ENCODE data around the gene PPP1R3E. TPM values are rescaled to one million over a fixed set of nuclear protein-coding genes. Genes with fewer than 3 reads are reported as not detected.

PPP1R3E gene
- total RNA-seq, 6 experiments from 2014 or later = 4.0 to 11.1 (median 8.1) TPM

- 0% methylated on average over 1 of the region's 25 CpGs for WGBS (ENCODE audit: insufficient coverage, low coverage, low lambda C conversion rate, missing lambda C conversion rate)
- peaks cover 0 to 14% (median 5%) of the 10 kb centered on the region in 4 donors for H3K4me1 ChIP-seq
- DNase-seq = no peak
Observed at GRCh38 chr14:23301969-23302289, 730 bp downstream of the PPP1R3E start.

DNA sequence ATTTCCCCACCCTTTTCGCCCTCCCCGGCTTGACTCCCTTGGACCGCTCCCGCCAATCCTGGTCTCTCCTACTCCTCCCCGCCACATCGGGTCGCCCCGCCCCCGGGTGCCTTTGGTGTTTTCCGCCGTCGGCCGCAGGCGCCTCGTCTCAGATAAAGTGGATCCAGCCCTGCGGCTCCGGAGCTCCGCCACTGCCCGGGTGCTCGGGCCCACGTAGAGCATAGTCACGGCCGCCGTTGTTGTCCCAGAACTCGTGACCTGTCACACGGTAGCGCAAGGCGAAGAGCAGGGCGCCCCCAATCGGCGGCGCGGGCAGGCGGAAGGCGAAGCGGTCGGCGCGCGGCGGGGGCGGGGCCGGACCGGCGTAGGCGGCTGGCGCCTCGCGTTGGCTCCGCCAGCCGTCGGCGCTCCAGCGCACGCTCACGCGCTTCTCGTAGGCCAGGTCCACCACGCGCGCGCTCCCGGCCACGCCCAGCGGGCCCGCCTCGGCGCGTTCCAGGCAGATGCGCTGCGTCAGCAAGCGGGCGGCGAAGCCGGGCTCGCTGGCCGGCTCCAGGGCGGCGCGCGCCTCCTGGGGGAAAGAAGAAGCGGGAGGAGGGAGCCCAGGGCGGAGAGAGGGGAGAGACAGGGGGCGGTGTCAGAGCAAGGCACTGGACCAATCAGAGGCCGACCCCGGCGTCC lies 1.2 kb downstream of the PPP1R3E start:
- intact Hi-C loops (cut with DNase I) = no loop called here
- ATAC-seq = peak; percentile 74 to 88 (median 82)
- peaks cover 0 to 10% (median 0%) of the 10 kb centered on the region in 4 donors for H3K36me3 ChIP-seq

More at GRCh38 chr14:23301969-23302289, 730 bp downstream of the PPP1R3E start:
- Histone ChIP-seq H3K9me3 (no peaks in the 10 kb centered on the region), H3K27ac (peak overlapping the region; percentile 90 to 99 (median 98)), H3K27me3 (no peaks in the 10 kb centered on the region), H3K36me3 (peaks cover 0 to 10% (median 0%) of the 10 kb centered on the region in 4 donors), H3K4me3 (peak overlapping the region; percentile 67 to 81 (median 79))
- peak; percentile 7 to 30 (median 28) for ATAC-seq
- intact Hi-C loops (cut with DNase I) = no loop called here
- TF ChIP-seq, protein P1, sequence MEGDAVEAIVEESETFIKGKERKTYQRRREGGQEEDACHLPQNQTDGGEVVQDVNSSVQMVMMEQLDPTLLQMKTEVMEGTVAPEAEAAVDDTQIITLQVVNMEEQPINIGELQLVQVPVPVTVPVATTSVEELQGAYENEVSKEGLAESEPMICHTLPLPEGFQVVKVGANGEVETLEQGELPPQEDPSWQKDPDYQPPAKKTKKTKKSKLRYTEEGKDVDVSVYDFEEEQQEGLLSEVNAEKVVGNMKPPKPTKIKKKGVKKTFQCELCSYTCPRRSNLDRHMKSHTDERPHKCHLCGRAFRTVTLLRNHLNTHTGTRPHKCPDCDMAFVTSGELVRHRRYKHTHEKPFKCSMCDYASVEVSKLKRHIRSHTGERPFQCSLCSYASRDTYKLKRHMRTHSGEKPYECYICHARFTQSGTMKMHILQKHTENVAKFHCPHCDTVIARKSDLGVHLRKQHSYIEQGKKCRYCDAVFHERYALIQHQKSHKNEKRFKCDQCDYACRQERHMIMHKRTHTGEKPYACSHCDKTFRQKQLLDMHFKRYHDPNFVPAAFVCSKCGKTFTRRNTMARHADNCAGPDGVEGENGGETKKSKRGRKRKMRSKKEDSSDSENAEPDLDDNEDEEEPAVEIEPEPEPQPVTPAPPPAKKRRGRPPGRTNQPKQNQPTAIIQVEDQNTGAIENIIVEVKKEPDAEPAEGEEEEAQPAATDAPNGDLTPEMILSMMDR (IDR thresholded peaks at IDR 0.05) = no peak
- TF ChIP-seq POLR2A (IDR thresholded peaks at IDR 0.05) = peak; percentile 77

DNA sequence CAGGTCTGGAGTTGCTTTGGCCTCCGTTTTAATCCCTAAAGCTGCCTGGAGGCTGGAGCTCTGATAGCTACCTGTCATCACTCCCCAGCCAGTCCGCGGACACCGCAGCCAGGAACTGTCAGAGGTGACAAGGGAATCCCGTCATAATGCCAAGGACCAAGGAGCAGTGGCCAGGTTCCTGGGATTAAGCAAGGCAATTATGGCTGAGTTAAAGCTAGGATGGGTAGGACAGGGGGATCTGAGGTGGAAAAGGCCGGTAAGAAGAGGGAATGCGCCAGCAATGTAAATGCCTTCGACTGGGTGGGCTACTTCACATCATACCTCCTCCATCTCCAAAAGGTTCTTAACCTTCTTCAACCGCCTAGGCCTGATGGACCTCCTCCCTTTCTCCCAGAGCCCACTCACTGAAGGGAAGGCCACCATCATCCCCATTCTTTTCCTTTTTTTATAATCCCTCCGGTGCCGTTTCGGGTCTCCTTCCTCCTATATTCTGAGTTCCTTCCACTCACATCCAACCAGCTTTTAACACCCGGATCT lies 1.9 kb downstream of the PPP1R3E start:
- WGBS (ENCODE audit: insufficient coverage, low coverage, low lambda C conversion rate, missing lambda C conversion rate) = 2% methylated on average over 13 of the region's 13 CpGs
- peaks cover 0 to 10% (median 0%) of the 10 kb centered on the region in 4 donors for H3K36me3 ChIP-seq
- H3K9me3 ChIP-seq = no peaks in the 10 kb centered on the region
- DNase-seq (peak; percentile 44 to 67 (median 62)), ATAC-seq (peak in 1 of 4 donors; percentile 4)
- H3K27ac ChIP-seq = peak overlapping the region; percentile 94 to 99 (median 98)
- peaks cover 0 to 7% (median 2%) of the 10 kb centered on the region in 4 donors for H3K4me1 ChIP-seq
- TF ChIP-seq, protein P1 (IDR thresholded peaks at IDR 0.05) = no peak
- no peak for TF ChIP-seq POLR2A (IDR thresholded peaks at IDR 0.05)
- intact Hi-C loops (cut with DNase I) = no loop called here
- peak overlapping the region; percentile 55 to 81 (median 60) for H3K4me3 ChIP-seq
- no peaks in the 10 kb centered on the region for H3K27me3 ChIP-seq

More for the DNA sequence above, 1.2 kb downstream of the PPP1R3E start:
- peak; percentile 99 for DNase-seq
- Histone ChIP-seq H3K4me3 (peak overlapping the region; percentile 67 to 81 (median 79)), H3K4me1 (peaks cover 0 to 14% (median 5%) of the 10 kb centered on the region in 4 donors), H3K27ac (peak overlapping the region; percentile 94 to 99 (median 98)), H3K27me3 (no peaks in the 10 kb centered on the region), H3K9me3 (no peaks in the 10 kb centered on the region)
- WGBS (ENCODE audit: insufficient coverage, low coverage, low lambda C conversion rate, missing lambda C conversion rate) = under 1% methylated on average over 26 of the region's 87 CpGs
- TF ChIP-seq POLR2A (IDR thresholded peaks at IDR 0.05) = peak; percentile 33
- TF ChIP-seq, protein P1 (IDR thresholded peaks at IDR 0.05) = peak; percentile 77 to 94 (median 82)

GRCh38 chr14:23299986-23300686 lies 2.5 kb downstream of the PPP1R3E start:
- intact Hi-C loops (cut with DNase I) = no loop called here
- H3K36me3 ChIP-seq = peaks cover 0 to 10% (median 0%) of the 10 kb centered on the region in 4 donors
- no peaks in the 10 kb centered on the region for H3K9me3 ChIP-seq
- no peaks in the 10 kb centered on the region for H3K27me3 ChIP-seq
- ATAC-seq (no peak), DNase-seq (no peak)
- WGBS (ENCODE audit: insufficient coverage, low coverage, low lambda C conversion rate, missing lambda C conversion rate) = 76% methylated on average over 10 of the region's 10 CpGs
- H3K27ac ChIP-seq = peak overlapping the region; percentile 94 to 99 (median 98)
- H3K4me3 ChIP-seq = peak overlapping the region; percentile 55 to 81 (median 60)
- TF ChIP-seq, protein P1 (IDR thresholded peaks at IDR 0.05) = no peak
- TF ChIP-seq POLR2A (IDR thresholded peaks at IDR 0.05) = no peak
- peaks cover 0 to 5% (median 2%) of the 10 kb centered on the region in 4 donors for H3K4me1 ChIP-seq

Data from right lobe of liver (tissue), 6 donors.